Measurements from ENCODE around the gene CCDC78.
A peak's percentile ranks its signal among the peaks of the same experiment; 100 is the strongest.

Gene CCDC78

DNA sequence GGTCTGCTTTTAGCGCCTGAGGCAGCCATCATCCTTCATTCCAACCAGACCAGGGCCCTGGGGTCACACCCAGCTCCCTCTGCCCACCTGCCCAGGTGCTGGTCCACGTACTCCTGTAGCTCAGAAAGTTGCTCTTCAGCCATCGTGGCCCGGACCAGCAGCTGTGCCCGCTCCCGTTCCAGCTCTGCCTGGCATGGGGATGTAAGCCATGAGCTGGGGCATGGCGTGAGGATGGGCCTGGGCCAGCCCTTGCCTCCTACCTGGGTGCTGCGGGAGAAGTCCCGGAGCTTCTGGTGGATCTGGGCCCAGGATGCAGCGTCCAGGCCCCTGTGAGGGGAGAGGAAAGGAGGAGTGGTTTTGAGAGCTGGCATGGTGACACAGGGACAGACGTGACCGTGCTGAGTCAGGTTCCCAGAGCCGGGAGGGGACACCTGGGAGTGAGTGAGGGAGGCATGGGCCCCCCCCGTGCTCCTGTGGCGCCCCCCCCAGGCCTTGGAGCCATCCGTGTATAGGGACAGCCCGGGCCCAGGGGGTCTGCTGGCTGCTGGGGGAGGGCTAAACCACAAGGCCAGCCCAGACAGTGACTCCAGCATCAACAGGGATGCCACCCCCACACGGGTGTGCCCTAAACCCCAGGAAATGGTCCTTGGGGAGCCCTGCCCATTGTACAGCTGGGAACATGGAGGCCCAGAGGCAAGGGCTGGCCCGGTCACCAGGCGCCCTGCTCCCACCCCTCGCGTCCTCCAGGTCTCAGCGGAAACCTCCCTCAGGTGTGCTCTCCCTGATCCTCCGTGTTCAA, 3.2 kb downstream of the CCDC78 start:
- no peak for DNase-seq

GRCh38 chr16:721765-722540, 4.3 kb downstream of the CCDC78 start:
- no peak for DNase-seq

DNA sequence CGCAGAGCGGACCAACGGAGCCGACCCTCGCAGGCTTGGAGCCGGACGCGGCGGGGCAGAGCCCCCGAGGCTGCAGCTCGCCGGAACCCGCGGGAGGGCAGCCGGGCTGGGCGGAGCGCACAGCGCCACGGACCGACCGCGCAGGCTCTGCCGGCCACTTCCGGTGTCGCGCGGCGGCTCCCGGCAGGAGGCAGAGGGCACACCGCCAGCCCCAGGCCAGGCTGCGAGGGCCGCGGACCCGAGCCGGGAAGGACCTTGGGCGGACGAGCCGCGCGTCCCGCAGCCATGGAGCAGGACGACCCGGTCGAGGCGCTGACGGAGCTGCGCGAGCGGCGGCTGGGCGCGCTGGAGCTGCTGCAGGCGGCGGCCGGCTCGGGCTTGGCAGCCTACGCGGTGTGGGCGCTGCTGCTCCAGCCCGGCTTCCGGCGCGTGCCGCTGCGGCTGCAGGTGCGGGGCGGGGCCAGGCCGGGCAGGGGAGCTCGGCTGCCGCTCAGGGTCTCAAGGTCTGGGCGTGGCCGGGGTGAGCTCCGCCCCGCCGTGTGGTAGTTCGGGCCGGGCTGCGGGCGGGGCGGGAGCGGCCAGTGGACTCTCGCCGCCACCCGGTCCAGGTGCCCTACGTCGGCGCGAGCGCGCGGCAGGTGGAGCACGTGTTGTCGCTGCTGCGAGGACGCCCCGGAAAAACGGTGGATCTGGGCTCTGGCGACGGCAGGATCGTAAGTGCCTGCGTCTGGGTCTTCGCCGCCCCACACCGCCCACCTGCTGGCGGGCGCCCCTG, 5.1 kb downstream of the CCDC78 start, which contains the start of gene ANTKMT:
ANTKMT (plus strand) TSS at position 157 of the 775 bp plus-strand sequence; CDS start at position 286, 129 bp downstream.
- DNase-seq: peak; percentile 44

GRCh38 chr16:720447-720989, 5.7 kb downstream of the CCDC78 start:
- no peak for DNase-seq

GRCh38 chr16:719815-720446, 6.3 kb downstream of the CCDC78 start:
- no peak for DNase-seq

- no peak for DNase-seq
Measured at GRCh38 chr16:718922-719321, 7.3 kb downstream of the CCDC78 start.

- no peak for DNase-seq
Measured at GRCh38 chr16:718389-718788, 7.9 kb downstream of the CCDC78 start.

DNA sequence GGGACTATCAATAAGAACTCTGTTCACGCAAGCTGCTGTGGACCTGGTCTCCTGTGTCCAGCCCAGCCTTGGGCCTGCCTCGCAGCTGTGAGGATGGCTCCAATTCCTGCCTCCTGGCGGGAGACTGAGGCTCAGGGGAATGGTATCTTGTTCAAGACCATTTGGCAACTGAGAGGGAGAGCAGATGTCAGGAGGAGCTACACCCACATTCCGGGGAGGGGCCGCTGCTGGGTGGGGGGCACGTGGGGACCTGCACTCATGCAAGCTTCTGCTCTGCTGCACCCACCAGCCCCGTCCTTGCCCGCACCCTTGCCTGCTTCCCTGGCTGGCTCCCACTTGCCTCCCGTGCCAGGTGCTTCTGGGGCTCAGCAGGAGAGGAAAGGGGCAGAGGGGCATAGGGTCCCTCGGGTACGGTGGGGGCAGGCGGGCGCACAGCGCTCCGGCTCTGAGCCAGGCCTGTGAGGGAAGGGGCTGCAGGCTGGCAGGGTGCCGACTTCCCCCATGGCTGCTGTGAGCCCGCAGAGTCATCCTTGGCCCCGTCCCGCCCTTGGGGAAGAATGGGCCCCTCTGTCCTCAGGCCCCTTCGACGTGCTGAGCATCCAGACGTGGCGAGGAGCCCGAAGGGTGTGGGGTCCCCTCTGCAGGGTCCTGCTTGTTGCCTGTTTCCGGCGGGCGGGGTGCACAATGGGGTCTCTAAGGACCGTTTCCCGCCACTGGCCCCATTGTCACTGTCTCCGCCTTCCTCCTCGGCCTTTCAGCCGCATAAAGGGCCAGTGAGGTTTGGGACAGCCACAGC, 8.6 kb downstream of the CCDC78 start:
- no peak for DNase-seq

GRCh38 chr16:716768-717325, 9.4 kb downstream of the CCDC78 start:
- no peak for DNase-seq

DNA sequence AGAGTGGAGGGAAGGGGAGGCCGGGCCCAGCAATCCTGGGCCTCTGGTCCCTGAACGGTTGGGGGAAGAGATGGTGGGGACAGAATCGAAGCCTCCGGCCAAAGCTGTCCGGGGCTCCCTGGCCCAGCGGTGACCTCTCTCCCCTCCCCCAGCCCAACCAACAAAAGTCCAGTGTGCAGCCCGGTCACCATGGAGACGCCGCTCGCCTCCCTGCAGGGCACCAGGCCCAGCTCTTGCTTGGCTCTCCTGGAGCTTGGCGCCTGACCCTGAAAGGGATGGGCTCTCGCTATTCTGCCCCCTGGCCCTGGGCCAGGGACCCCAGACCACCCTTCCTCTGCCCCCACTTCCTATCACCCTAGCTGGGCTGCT, 10.1 kb downstream of the CCDC78 start:
- no peak for DNase-seq

GRCh38 chr16:715477-716199, 10.6 kb downstream of the CCDC78 start:
- no peak for DNase-seq

DNA sequence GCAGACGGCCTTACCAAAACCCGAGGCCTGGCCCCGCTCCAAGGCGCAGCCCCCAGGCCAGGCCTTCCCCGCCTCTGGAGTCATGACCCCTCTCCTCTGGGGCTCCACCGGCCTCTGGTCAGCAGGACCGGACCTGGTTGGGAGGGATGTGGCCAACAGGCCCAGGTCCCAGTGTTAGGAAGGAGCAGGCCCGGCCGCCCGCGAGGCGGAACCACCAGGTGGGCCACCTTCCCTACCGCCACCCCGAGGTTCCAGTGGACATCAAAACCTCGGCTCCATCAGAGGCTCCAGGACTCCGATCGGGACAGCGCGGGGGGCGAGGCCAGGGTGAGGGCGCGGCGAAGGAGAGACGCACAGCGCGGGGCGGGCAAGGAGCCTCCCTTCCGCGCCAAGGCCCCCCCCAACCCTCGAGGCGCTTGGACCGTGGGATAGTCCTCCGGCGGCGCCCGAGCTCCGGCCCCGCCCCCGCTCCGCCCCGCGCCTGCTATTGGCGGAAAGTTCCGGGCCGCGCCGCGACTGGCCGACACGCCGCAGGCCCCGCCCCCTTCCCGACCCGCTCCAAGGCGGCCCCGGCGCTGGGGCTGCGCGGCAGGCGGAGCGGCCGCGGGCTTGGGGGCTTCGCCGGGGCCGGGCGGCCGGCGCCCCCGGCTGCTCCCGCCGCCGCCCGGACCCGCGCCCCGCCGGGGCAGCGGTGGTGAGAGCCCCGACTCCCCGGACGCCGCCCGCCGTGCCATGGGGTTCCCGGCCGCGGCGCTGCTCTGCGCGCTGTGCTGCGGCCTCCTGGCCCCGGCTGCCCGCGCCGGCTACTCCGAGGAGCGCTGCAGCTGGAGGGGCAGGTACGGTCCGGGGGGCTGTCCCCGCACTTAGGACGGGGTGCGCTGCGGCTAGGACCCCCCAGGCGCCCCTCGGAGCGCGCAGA, 11.4 kb downstream of the CCDC78 start, which contains the start of gene METRN:
METRN (plus strand) TSS at position 561 of the 919 bp plus-strand sequence; CDS start at position 733, 172 bp downstream.
- peak; percentile 66 for DNase-seq

DNA sequence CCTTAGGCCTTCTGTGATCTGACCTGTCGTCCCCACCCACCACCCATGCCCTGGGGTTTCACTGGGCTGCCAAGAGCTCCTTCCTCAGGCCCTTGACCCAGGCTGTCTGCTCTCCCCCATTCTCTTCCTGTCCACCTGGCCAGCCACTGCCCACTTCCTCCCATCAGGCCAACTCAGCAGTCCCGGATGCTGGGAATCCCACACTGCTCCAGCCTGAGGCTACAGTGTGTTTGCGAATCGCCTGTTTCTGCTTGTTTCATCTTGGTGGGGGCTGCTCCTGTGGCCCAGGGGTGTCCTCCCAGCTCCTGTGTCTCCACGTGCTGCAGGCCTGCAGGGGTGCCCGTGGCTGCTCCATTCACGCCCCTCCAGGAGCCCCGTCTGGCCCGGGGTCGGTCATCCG, 12.2 kb downstream of the CCDC78 start:
- no peak for DNase-seq

DNA sequence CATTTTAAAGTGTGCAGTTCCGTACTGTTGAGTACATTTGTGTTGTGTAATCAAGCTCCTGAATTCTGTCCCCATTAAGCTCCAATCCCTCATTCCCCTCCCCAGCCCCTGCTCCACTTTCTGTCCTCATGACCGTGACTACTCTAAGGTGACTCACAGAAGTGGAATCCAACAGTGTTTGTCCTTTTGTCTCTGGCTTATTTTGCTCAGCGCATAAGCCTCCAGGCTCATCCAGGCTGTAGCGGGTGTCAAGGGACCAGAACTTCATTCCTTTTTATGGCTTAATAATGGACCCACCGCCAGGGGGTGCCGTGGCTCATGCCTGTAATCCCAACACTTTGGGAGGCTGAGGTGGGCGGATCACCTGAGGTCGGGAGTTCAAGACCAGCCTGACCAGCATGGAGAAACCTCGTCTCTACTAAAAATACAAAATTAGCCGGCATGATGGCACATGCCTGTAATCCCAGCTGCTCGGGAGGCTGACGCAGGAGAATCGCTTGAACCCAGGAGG, 13.4 kb downstream of the CCDC78 start:
- peak; percentile 46 for DNase-seq

GRCh38 chr16:711548-712320, 14.5 kb downstream of the CCDC78 start:
- DNase-seq: peak; percentile 25

GRCh38 chr16:711084-711483, 15.2 kb downstream of the CCDC78 start:
- DNase-seq: no peak

GRCh38 chr16:710500-711075, 15.7 kb downstream of the CCDC78 start:
- no peak for DNase-seq

Measured in KG1 (cell line).